B cell (primary cell): ENCODE measurements around the gene CLSTN2.

Experiments
- EZH2 ChIP-seq: IDR thresholded peaks from 2 replicates; pipeline ENCODE4 v1.6.1; 2012; ENCODE audit warnings: borderline replicate concordance, low read depth, mild to moderate bottlenecking, moderate library complexity, low read length; ENCODE audit not compliant: insufficient read depth, poor library complexity, severe bottlenecking
- TF ChIP-seq, protein P1 (sequence below): fragments of 200-600 bp; IDR thresholded peaks from one replicate; pipeline ENCODE4 v1.8.0; 2022; ENCODE audit warnings: antibody characterized with exemption, mild to moderate bottlenecking

DNA sequence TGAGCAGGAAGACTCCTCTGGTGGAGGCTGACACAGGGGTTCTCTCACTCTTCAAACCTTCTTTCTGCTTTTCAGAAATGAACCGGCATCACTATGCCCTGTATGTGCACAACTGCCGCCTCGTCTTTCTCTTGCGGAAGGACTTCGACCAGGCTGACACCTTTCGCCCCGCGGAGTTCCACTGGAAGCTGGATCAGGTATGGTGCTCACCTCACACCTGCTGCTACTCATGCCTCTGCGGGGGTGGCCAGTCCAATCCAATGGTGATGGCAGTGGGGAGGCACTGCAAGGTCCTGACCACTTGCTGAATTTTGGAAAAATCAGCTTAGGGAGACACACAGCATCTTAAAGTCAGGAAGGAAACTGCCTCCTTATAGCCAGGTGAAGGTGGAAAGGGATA, 531.5 kb downstream of the CLSTN2 start:
- TF ChIP-seq, protein P1, sequence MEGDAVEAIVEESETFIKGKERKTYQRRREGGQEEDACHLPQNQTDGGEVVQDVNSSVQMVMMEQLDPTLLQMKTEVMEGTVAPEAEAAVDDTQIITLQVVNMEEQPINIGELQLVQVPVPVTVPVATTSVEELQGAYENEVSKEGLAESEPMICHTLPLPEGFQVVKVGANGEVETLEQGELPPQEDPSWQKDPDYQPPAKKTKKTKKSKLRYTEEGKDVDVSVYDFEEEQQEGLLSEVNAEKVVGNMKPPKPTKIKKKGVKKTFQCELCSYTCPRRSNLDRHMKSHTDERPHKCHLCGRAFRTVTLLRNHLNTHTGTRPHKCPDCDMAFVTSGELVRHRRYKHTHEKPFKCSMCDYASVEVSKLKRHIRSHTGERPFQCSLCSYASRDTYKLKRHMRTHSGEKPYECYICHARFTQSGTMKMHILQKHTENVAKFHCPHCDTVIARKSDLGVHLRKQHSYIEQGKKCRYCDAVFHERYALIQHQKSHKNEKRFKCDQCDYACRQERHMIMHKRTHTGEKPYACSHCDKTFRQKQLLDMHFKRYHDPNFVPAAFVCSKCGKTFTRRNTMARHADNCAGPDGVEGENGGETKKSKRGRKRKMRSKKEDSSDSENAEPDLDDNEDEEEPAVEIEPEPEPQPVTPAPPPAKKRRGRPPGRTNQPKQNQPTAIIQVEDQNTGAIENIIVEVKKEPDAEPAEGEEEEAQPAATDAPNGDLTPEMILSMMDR, result no peak
- TF ChIP-seq EZH2, result no peak
